WERI-Rb-1 (cell line): Measurements from ENCODE around the gene ITCH.
"Not testable (repeated sequence)": the region's sequence is repeated elsewhere in the genome, so short reads cannot be mapped to it uniquely, and the experiment has no call there.

Source experiments
- DNase-seq: peaks from one replicate; pipeline ENCODE4 v3.0.0-alpha.2; 2020
- H3K27ac ChIP-seq: fragments of 250-450 bp; sonication (Bioruptor Pico); 2 replicates; pipeline ENCODE4 v1.5.1; 2020; ENCODE audit warnings: mild to moderate bottlenecking, moderate library complexity
- H3K27me3 ChIP-seq: fragments of 250-450 bp; sonication (Bioruptor Pico); 2 replicates; pipeline ENCODE4 v1.5.1; 2021; ENCODE audit warnings: mild to moderate bottlenecking, low read depth, moderate library complexity; ENCODE audit not compliant: insufficient read depth, severe bottlenecking
- H3K36me3 ChIP-seq: fragments of 250-450 bp; sonication (Bioruptor Pico); 2 replicates; pipeline ENCODE4 v1.5.1; 2020; ENCODE audit warnings: mild to moderate bottlenecking, moderate library complexity
- H3K4me3 ChIP-seq: 2 replicates; pipeline ENCODE4 v1.5.1; 2011; ENCODE audit warnings: low read depth, mild to moderate bottlenecking, control low read depth, low read length
- H3K9me3 ChIP-seq: fragments of 250-450 bp; sonication (Bioruptor Pico); 2 replicates; pipeline ENCODE4 v1.5.1; 2021; ENCODE audit warnings: mild to moderate bottlenecking, moderate library complexity; ENCODE audit not compliant: severe bottlenecking
- TF ChIP-seq, protein P1 (sequence below): IDR thresholded peaks from 2 replicates; pipeline ENCODE4 v1.5.1; 2011; ENCODE audit warnings: low read depth, mild to moderate bottlenecking, control low read depth, inconsistent platforms, low read length

The ITCH gene

DNA sequence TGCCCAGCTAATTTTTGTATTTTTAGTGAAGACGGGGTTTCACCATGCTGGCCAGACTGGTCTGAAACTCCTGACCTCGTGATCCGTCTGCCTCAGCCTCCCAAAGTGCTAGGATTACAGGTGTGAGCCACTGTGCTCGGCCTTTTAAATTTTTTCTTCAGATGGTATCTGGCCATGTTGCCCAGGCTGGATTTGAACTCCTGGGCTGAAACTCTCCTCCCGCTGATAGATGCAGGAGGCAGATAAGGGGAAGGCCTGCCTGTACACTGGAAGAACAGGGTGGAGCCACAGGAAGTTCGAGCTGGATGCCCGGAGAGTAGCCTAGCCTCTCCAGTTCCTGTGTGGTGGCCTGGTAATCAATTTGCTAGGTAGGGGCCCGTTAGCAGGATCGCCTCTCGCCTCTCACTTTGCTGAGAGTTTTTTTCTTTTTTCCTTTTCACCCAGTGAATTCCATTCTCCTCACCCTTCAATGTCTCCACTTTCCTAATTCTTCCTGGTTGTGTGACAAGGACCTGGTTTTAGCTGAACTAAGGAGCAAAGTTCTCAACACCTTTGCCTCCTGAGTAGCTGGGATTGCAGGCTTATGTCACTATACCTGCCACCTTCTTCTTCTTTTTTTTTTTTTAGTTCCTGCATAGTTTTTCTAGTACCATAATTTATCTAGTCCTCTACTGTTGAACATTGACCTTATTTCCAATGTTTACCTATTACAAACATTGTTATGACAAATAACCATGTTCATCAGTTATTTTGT is 19.4 kb upstream of the ITCH start:
- no peaks in the 10 kb centered on the region for H3K36me3 ChIP-seq
- TF ChIP-seq, protein P1, sequence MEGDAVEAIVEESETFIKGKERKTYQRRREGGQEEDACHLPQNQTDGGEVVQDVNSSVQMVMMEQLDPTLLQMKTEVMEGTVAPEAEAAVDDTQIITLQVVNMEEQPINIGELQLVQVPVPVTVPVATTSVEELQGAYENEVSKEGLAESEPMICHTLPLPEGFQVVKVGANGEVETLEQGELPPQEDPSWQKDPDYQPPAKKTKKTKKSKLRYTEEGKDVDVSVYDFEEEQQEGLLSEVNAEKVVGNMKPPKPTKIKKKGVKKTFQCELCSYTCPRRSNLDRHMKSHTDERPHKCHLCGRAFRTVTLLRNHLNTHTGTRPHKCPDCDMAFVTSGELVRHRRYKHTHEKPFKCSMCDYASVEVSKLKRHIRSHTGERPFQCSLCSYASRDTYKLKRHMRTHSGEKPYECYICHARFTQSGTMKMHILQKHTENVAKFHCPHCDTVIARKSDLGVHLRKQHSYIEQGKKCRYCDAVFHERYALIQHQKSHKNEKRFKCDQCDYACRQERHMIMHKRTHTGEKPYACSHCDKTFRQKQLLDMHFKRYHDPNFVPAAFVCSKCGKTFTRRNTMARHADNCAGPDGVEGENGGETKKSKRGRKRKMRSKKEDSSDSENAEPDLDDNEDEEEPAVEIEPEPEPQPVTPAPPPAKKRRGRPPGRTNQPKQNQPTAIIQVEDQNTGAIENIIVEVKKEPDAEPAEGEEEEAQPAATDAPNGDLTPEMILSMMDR, result no peak
- no peaks in the 10 kb centered on the region for H3K27me3 ChIP-seq
- H3K9me3 ChIP-seq, result no peaks in the 10 kb centered on the region
- H3K27ac ChIP-seq, result no peak overlapping the region
- H3K4me3 ChIP-seq, result no peak overlapping the region
- DNase-seq, result no peak

DNA sequence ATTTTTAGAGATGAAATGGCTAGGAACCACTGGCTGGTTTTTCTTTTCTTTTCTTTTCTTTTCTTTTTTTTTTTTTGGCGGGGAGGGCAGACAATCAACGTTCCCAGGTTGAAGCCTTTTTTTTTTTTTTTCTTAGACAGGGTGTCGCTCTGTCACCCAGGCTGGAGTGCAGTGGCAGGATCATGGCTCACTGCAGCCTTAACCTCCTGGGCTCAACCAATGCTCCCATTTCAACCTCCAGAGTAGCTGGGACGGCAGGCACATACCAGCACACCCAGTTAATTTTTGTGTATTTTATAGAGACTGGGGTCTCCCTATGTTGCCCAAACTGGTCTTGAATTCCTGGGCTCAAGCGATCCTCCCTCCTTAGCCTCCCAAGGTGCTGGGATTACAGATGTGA is 18.8 kb upstream of the ITCH start:
- Histone ChIP-seq H3K4me3 (no peak overlapping the region), H3K9me3 (no peaks in the 10 kb centered on the region), H3K36me3 (no peaks in the 10 kb centered on the region), H3K27ac (no peak overlapping the region), H3K27me3 (no peaks in the 10 kb centered on the region)
- TF ChIP-seq, protein P1, result no peak
- no peak for DNase-seq

DNA sequence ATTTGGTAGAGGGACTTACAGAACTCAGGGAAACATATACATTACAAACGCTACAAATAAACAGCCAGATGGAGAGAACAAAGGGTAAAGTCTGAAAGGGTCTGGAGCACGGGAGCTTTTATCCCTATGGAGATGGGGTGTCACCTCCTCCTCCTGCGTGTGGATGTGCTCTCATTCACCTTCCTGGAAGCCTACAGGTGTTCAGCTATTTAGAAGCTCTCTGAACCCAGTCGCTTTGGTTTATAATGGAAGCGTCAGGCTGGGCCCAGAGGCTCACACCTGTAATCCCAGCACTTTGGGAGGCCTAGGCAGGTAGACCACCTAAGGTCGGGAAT is 17.7 kb upstream of the ITCH start:
- Histone ChIP-seq H3K9me3 (no peaks in the 10 kb centered on the region), H3K36me3 (no peaks in the 10 kb centered on the region)
- TF ChIP-seq, protein P1, result no peak

DNA sequence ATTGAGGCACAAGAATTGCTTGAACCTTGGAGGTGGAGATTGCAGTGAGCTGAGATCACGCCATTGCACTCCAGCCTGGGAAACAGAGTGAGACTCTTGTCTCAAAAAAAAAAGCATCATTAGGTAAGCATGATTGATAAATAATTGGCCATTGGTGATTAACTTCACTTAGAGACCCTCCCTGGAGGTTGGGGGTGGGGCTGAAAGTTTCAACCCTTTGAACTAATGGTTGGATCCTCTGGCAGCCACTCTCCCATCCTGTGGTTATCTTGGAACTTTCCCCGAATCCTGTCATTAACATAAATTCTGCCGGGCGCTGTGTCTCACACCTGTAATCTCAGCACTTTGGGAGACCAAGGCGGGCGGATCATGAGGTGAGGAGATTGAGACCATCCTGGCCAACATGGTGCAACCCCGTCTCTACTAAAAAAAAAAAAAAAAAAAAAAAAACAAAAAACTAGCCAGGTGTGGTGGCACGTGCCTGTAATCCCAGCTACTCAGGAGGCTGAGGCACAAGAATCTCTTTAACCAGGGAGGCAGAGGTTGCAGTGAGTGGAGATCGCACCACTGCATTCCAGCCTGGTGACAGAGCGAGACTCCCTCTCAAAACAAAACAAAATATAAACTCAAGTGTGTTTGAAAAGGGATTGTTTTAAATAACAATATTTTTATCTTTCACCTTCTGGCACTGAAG is 17.1 kb upstream of the ITCH start:
- not testable (repeated sequence) for H3K4me3 ChIP-seq, H3K27ac ChIP-seq, H3K9me3 ChIP-seq, H3K36me3 ChIP-seq, DNase-seq, H3K27me3 ChIP-seq

More for the DNA sequence above, 17.7 kb upstream of the ITCH start:
- DNase-seq, result no peak
- Histone ChIP-seq H3K4me3 (no peak overlapping the region), H3K27ac (no peak overlapping the region), H3K27me3 (no peaks in the 10 kb centered on the region)

DNA sequence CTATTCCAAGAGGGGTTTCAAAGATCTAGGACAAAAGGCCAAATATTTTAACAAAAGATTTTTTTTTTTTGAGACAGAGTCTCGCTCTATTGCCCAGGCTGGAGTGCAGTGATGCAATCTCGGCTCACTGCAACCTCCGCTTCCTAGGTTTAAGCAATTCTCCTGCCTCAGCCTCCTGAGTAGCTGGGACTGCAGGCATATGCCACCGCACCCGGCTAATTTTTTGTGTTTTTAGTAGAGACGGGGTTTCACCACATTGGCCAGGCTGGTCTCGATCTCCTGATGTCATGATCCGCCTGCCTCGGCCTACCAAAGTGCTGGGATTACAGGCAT is 16.6 kb upstream of the ITCH start:
- H3K4me3 ChIP-seq, H3K9me3 ChIP-seq, H3K36me3 ChIP-seq, H3K27ac ChIP-seq, DNase-seq, H3K27me3 ChIP-seq: not testable (repeated sequence)

DNA sequence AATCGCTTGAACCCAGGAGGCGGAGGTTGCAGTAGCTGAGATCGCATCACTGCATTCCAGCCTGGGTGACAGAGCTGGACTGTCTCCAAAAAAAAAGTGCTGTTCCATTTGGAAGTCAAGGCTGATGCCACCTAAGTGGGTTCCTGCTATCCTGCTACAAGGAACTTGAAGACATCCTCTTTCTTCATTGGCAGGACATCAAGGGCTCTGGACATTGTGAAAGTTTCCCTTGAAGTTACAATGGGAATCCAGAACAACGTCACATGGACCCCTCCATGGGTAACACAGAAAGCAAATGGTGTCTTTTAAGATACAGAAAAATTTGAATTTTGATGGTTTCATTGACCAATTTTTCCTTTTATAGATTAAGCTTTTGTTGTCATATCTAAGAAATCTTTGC is 15.5 kb upstream of the ITCH start:
- no peaks in the 10 kb centered on the region for H3K36me3 ChIP-seq
- no peaks in the 10 kb centered on the region for H3K27me3 ChIP-seq
- no peak overlapping the region for H3K27ac ChIP-seq
- no peak overlapping the region for H3K4me3 ChIP-seq
- DNase-seq, result no peak
- H3K9me3 ChIP-seq, result no peaks in the 10 kb centered on the region
- TF ChIP-seq, protein P1, result no peak

DNA sequence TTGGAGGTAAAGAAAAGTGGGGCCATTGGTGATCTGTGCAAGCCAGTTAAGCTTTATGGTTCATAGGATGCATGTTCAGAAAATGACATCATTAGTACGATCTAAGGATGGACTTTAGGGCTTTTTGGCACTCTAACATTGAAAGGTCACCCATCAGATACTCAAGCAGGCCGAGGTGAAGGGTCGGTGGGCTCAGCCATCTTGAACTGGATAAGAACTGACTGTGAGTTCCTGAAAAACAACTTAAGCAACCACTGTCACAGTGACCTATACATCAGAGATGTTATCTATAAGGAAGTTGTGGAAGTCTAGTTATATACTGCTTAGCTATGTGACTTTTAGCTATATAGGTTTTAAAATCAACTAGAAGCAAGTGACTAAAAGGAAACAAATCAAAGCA is 13.0 kb upstream of the ITCH start:
- no peaks in the 10 kb centered on the region for H3K27me3 ChIP-seq
- H3K36me3 ChIP-seq, result no peaks in the 10 kb centered on the region
- H3K9me3 ChIP-seq, result no peaks in the 10 kb centered on the region
- TF ChIP-seq, protein P1, result no peak
- no peak overlapping the region for H3K27ac ChIP-seq
- no peak for DNase-seq
- no peak overlapping the region for H3K4me3 ChIP-seq

DNA sequence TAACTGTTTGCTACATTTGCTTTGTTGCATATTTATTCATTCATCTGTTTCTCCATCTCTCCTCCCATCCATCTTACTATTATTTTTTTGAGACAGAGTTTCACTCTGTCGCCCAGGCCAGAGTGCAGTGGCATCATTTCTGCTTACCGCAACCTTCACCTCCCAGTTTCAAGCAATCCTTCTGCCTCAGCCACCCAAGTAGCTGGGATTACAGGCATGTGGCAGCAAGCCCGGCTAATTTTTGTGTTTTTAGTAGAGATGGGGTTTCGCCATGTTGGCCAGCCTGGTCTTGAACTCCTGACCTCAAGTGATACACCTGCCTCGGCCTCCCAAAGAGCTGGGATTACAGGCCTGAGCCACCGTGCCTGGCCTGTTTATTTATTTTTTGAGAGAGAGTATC is 9.6 kb upstream of the ITCH start:
- not testable (repeated sequence) for H3K27me3 ChIP-seq, H3K9me3 ChIP-seq, H3K36me3 ChIP-seq, DNase-seq, H3K4me3 ChIP-seq, H3K27ac ChIP-seq
